A172 (cell line): ENCODE measurements around the gene PIGR. TPM values are rescaled to one million over a fixed set of nuclear protein-coding genes. Genes with fewer than 3 reads are reported as not detected.
A peak's percentile ranks its signal among the peaks of the same experiment; 100 is the strongest.

Experiments
- DNase-seq: peaks from one replicate; pipeline ENCODE4 v3.0.0-alpha.2; 2015; ENCODE audit warnings: low spot score
- total RNA-seq: library from RNA; depleted of rRNA; stranded (reverse); fragments of >200 nt; shearing (Covaris generic); gene quantifications from 2 replicates; pipeline ENCODE4 v1.2.3, GENCODE V29; 2014

PIGR gene
- total RNA-seq, 1 experiment from 2014 or later, result not detected

DNA sequence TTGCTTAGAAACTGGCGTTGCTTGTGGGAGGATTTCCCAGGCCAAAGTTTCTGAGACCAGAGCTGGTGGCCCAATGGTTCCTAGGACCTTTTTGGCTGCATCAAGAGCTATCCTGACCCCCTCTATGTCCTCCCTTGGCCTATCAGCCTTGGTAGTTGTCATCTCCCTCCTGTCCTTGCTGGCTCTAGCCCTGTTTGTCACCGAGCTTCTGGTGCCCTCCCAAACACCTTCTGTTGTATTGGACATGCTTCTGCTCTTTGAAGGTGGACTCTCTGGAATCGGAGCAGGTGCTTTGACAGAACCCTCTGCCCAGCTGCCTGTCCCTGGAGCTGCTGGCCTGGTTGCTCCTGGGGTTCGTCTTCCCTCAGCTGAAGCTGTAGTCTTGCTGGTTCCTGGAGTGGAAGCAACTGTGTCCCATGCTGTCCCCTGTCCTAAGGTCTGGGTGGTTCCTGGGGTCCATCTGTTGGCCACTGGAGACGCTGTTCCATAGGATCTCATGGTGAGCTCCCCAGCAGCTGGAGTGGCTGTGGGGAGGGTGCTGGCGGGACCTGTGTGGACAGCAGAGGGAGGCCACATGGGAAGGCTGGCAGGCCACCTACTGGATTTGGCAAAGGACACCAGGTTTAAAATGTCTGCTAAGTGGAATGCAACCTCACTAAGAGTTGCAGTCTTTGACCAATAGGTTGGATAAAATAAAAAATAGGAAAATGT lies 14.6 kb upstream of the PIGR start:
- no peak for DNase-seq

DNA sequence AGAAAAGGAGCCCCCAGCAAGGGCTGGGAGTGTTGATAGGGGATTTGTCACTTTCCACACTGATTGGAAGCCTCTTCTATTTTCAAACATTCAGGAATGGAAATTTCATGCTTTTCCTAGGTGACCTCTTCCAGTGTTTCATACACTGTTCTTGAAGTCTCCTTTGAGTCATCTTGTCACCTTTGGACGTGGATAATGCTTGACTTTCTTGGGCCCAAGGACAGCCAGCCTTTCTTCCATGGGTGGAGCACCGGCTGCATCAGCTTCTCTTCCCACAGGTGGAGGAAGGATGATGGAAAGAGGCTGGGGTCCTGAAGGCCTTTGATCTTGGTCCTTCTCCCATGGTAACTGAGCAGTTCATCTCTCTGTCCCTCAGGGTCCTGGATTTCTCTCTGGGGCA lies 11.9 kb upstream of the PIGR start:
- no peak for DNase-seq

DNA sequence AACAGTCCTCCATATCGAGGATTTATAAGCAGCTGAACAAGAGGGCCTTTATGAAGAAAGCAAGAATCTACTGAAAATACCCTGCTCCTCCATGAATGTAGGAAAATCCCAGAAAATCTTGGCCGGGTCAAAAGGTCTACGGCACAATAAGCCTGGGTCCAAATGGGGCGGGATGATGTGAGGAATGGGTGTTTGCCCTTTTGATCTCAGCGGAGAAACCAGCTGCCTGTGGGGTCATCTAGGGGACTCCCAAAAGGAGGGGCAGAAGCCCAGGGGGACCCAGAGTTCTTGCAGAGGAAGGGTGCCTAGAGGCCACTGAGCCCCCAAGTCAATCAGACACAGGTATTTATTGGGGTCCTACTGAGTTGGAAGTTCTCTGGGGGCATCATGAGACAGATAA lies 11.4 kb upstream of the PIGR start:
- no peak for DNase-seq

DNA sequence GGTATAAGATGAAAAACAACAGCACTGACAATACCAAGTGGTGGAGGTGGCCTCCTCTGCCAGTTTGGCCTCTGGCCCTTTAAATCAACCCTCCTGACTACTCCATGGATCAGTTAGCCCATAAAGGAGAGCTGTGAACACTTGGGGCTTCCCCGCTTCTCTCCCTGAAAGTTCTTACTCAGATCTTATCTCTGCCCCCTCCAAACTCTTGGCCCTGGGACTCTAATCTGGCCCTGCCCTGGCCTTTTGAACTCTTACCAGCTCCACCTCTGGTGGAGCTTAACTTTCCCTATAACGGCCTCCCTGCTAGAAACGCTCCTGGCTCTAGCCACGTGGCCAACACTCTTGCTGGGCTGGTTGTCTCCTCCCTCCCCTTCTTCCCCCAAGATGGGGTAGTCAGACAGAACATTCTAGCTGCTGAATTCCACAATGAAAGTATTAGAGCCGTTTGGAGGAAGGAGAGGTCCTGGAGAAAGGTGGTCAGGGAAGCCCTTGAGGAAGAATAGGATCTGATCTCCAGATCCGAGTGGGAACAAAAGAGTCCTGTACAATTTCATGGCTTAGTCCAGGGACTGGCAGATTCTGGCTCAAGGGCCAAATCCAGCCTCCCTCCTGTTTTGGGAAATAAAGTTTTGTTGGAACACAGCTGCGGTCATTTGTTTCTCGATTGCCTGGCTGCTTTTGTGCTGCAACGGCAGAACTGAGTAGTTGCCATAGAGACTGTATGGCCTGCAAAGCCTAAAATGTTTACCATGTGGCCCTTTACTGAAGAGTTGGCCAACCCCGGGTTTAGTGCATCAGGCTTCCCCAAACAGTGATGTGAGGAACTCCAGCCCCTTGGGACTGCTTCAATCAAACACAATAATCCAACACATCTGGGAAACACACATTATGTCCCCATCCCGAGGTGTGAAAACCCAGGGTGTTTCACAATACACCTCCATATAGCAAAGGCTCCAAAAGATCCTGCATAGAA lies 9.5 kb upstream of the PIGR start:
- no peak for DNase-seq

DNA sequence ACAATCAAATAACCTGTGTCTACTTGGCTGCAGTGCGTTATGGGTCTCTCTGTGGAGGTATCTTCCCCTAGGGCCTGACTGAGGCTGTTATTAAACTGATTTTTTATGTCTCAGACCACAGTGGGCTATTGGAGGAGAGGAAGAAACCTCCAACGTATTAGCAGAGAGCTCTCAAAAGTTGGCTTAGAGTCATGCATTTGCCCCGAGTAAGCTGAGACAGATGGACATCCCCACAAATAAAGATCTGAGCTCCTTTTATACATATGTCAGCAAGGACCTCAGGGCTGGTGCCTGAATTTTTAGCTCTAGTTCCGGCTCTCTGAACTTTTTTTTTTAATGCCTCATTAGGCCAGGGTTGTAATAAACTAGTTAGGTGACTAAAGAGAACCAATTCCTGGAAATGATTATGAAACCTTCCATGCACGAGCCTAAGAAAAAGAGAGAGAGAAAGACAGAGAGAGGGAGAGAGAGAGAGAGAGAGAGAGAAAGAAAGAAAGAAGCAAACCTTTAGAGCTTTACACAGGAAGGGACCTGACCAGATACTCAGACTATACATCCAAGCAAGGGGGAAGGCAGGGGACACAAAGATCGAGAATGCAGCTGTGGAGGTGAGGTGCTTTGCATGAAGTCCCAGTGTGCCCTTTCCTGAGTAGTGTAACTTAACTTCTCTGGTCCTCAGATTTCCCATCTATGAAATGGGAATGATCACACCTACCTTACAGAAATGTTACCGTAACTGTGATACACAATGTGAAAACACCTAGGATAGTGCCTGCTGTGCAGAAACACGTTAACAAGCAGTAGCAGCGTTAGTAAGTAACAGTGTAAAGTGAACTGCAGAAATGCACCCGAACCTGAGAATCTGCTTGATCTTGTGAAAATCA lies 8.4 kb upstream of the PIGR start:
- no peak for DNase-seq

DNA sequence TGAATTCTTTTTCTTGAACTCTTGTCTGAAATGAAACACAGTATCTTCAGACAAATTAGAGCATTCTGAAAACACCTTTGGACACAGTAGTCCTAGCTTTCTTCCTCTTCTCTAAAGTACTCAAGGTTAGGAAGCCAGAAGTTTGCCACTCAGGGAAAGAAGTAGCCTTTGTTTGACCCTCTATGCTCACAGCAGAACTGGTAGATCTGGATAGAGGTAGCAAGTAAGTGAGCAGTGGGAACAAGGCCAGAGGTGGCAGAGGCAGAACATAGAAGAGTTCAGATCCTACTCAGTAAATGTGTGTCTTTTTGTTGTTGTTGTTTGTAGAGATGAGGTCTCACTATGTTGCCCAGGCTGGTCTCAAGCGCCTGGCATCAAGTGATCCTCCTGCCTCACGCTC lies 7.4 kb upstream of the PIGR start:
- DNase-seq, result no peak

DNA sequence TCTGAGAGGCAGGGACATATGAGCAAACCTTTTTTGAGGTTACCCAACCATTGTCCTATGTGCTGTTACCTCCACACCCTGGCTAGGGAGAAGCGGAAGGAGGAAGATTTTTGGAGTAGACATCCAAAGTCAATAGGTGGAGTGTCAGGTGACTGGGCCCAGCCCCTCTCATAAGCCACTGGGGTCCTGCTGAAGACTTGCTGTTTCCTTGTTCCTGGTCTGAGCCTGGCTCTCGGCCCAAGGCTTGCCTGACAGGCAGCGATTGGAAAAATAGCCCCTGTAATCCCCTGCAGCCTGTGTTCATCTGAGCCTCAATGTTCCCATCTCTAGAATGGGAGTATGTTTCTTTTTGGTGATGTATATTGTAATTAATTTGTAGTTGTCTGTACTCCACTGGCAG lies 6.9 kb upstream of the PIGR start:
- DNase-seq, result no peak

DNA sequence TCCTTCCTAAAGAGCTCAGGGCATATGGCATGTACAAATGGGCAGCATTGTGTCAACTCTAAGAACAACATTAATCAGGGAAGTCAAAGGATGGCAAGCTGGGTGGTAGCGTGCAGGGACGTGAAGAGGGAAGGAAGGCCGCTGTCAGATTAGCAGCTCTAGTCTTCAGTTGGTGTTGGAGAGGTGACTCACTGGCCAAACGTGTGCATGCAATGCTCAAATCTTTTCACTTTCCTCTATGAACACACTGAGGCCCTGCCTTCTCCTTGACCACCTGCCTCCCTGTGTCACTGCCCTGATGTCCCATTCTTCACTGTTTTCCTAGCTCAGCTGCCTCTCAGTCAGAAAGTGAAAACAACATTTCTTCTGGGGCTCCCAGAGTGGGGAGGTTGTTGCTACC lies 5.9 kb upstream of the PIGR start:
- peak; percentile 21 for DNase-seq

DNA sequence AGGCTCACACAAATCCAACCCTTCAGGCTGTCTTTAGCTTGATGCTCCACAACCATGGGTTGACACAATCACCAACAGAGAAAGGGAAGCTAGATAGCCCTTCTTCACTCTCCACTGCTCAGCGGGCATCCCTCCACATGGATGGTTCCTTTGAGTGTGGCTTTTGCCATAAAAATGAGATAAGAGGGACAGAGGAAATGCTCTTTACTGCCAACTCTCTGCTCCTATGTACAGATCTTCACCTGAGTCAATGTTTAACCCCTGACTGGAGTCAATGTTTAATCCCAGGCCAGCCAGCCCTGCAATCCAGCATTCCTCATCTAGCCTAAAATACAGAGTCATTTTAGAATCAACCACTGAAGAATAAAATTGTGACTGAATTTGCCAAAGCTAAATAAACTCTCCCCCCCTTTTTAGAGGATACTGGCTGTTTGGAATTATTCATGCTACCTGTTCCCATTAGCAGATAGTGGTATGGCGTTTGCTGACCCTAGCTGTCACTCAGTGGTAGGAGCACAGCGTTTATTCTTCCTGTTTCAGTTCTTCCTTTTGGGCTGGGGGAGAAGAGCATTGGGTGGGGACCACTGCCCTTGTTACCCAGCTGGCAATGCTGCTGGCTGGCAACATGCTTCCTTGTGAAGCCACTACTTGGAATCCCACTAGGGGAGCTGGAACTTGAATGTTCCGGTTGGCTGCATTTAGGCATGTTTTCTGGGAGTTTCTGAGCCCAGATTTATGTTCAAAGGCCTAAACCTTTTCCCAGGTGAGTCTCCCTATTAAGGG lies 5.2 kb upstream of the PIGR start:
- no peak for DNase-seq

DNA sequence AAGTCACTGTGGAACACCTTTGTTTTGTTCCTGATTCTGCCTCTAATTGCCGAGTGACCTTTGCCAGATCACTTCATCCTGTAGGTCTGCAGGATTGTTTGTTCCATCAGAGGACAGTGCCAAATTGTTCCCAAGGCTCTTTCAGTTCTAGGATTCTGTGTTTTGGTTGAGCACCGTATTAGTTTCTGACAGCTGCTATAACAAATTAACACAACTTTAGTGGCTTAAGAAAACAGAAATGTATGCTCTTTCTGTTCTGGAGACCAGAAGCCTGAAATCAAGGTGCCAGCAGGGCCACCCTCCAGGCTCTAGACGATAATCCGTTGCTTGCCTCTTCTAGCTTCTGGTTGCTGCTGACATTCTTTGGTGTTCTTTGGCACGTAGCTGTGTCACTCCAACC lies 3.4 kb upstream of the PIGR start:
- DNase-seq, result no peak

DNA sequence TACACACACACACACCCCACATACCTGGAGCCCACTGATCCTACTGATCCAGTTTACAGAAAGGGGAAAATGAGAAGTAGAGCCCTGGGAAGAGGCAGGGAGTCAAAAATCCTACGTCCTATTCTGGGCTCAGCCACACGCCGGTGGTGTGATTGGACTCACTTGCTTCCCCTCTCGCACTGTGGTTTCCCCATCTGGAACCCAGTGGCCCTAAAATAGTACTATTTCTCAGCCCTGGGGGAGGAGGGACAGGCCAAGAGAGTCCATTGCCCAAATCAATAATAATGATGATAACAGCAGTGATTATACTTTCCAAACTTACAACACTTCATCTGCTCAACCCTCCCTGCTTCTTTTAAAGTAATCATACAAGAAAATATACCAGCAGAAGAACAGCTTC lies 2.9 kb upstream of the PIGR start:
- no peak for DNase-seq

DNA sequence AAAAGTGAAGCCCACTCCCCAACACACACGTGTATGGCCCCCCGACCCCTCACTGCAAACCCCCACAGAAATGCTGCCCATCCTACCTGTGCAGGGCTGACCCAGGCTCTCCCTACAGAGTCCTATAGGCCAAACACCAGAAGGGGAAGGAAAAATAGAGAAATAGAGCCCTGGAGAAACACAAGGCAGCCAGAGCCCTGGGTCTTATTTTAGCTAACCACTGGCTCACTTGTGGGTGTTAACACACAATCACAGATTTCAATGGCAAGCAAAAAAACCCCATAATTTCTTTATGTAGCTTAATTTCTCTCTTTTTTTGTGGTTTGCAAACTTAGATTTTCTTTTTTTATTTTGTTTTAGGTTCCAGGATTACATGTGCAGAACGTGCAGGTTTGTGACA lies 989 bp upstream of the PIGR start:
- no peak for DNase-seq

DNA sequence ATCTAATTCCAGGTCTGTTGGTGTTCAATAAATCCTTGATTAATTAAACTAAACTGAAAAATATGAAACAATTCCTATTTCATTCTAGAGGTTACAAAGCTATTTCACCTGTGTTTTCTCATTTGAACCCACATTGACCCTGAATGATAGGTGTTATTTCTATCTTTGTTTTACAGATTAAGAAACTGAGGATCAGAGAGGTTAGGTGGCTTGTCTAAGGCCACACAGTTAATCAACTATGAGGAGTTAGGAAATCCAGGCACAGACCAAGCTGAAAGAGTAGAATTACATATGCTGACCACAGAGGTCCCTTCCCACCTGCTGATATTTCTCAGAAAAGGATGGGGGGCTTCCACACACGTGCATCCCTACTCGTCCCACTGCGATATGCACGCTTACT lies 487 bp downstream of the PIGR start:
- no peak for DNase-seq

DNA sequence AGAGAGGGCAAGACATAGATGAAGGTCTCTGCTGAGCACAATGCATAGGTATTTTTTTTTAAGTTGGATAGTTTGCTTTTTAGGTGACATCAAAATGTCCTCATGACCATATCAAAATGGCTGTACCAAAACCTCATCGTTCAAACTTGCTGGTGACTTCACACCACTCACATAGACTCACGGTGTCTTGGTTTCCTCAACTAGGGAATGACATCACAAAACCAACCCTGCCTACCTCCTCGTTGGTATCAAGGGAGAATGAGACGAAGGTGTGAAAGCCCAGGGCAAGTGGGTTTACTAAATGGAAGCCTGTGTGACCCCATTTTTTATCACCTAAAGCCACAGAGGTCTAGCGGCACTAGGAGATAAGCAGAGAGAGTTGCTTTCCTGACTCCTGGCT lies 1.6 kb downstream of the PIGR start:
- no peak for DNase-seq

DNA sequence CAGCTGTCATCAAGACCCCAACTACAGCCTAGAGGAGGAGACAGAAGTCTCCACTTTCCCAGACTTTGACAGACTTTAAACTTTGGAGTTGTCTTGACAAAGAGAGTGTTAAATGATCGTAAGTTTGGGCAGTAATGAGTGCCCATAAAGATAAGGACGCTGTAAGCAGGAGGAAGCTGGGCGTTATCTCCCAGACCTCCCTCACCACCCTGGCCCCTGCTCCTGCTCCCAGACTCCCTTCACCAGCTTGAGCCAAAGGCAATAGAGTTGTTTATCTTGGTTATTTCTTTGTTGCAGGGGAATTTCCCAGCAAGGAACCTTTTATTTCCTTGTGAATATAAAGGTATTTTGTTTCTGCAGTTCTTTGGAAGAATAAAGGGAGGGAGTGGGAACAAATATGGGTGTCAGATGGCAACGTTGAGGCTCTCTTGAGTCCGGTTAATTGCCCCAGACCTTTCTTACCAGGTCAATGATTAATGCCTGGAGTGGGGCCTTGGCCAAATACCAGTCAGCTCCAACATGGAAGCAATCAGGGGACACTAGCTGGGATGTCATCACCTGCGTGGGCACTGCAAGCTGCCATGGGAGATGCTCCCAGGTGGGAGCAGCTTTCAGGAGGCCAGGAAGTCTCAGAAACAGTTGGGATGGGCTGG lies 4.4 kb downstream of the PIGR start:
- DNase-seq, result no peak

DNA sequence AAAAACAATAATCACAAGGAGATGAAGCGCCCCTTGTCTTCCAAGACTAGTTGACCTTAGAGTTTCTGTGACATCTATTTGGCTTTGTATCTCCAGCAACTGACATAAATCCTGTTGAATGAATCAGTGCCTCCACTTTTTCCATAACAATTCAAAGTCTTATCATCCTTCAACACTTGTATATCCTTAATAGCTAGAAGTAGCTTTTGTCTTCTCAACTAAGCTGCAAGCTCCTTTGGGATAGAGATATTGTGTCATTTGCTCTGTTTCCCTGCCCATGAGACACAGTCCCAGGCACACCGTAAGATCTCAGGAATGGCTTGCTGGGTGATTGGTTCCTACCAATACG lies 5.7 kb downstream of the PIGR start:
- DNase-seq, result no peak

DNA sequence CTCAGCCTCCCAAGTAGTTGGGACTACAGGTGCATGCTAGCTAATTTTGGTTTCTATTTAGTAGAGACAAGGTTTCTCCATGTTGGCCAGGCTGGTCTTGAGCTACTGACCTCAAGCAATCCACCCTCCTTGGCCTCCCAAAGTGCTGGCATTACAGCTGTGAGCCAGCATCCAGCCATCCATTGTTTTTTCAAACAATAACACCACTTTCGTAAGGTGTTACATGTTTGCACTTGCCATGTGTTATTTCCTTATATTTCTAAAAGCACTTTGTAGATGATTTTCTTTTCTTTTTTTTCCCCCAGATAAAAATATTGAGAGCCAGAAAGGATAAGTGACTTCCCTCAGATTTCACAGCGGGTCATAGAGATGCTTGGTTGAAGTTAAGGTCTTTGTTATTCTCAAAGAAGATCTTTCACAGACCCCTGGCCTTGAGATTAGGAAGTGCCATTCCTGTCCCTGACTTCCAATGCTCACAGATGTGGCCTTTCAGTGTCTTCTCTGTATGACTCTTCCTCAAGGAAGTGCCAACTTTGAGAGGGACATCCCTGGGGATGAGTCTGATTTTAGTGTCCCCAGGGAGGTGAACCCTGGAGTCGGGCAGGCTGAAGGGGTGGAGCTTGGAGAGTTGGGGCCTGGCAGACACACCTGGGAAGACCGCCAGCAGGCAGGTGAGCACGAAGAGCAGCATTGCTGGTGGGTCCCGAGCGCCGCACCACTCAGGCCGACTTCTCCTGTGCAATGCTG lies 6.3 kb downstream of the PIGR start:
- no peak for DNase-seq

DNA sequence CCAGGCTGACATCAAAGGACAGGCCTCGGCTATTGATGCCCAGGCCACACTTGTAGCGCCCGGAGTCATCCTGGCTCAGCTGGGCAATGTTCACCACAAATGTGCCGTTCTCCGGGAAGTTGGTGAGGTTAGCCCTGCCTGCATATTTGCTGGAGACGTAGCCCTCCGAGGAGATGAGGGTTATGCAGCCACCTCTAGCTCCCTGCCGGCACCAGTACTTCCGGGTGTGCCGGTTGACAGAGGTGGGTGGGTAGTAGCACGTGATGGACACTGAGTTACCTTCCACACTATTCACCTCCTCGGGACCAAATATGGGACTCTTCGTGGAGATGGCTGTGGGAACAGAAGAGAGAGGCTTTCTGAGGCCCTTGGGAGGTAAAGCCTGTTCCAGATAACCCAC lies 7.1 kb downstream of the PIGR start:
- no peak for DNase-seq

DNA sequence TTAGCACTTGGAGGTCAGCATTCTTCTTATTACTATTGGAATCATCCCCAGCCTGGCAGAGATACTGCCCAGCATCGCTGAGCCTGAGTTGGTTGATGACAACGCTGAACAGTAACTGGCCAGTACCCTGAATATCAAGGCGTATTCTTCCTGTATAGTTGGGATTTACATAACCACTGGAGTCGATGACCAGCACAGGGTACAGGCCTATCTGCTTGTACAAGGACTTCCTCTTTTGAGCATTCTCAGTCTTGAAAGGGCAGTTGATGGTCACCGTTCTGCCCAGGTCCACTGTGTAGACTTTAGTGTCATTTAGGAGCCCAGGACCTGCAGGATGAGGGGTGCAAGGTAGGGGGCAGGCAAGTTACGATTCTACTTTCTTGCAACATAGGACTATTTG lies 8.8 kb downstream of the PIGR start:
- no peak for DNase-seq

DNA sequence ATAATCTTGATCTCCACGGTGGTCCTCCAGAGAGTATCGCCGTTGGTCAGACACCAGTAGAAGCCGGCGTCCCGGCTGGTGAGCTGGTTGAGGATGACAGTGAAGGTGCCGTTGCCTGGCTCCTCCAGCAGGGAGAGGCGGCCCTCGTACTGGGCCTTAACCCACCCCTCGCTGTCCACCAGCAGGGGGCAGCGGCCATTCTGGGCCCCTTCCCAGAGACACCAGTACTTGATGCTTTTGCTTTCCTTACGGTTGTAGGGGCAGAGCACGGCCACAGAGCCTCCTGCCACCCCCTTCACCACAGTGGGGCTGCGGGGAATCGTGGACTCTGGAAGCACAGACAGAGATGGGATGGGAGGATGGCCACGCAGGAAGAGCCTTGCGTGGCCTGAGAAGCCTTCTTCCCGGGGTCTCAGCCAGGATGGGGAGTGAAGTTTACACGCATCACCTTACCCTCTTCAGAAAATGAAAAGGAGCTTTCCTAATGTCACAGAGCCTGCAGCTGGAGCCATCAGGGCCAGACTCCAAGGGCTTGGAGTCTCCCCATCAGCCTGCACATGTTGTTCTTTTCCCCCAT lies 10.7 kb downstream of the PIGR start:
- DNase-seq, result no peak
